Ovary (tissue), 9 donors: Measurements from ENCODE around the gene KCNQ5. TPM values are rescaled to one million over a fixed set of nuclear protein-coding genes. Genes with fewer than 3 reads are reported as not detected.

ENCODE experiments used
- DNase-seq, 5 donors: peaks; one replicate each; pipeline ENCODE4 v3.0.0-alpha.2; 2019 to 2020
- H3K27ac ChIP-seq, 2 donors: fragments of 200-600 bp; one replicate each; pipeline versions ENCODE4 v1.5.1 to v1.8.0; 2019 to 2022
- H3K27me3 ChIP-seq: fragments of 200-600 bp; one replicate; pipeline ENCODE4 v1.8.0; 2022
- H3K36me3 ChIP-seq: fragments of 200-600 bp; sonication (generic); one replicate; pipeline ENCODE4 v1.5.1; 2019
- H3K4me1 ChIP-seq: one replicate; pipeline ENCODE4 v1.8.1; 2013; ENCODE audit warnings: mild to moderate bottlenecking, moderate library complexity; ENCODE audit not compliant: insufficient read depth
- H3K4me3 ChIP-seq: fragments of 200-600 bp; sonication (generic); one replicate; pipeline ENCODE4 v1.5.1; 2017
- H3K9me3 ChIP-seq, 2 donors: fragments of 200-600 bp in 1 of 2; sonication (generic) in 1 of 2; one replicate each; pipeline versions ENCODE4 v1.5.1 to v1.8.1; 2013 to 2019; ENCODE audit warnings: mild to moderate bottlenecking in 1 of 2, moderate library complexity in 1 of 2
- EP300 ChIP-seq: sonication (generic); formaldehyde crosslinking; IDR thresholded peaks from one replicate; pipeline ENCODE4 v1.6.1; 2017; ENCODE audit warnings: antibody characterized with exemption
- POLR2A ChIP-seq: fragments of 450-650 bp; IDR thresholded peaks from one replicate; pipeline ENCODE4 v1.6.1; 2017; ENCODE audit warnings: antibody characterized with exemption, mild to moderate bottlenecking, moderate library complexity
- WGBS, 3 donors: extraction: QIAGEN DNeasy Blood & Tissue Kit in 1 of 3; methylation state at CpG; one replicate each; pipeline versions ENCODE4 v1.1.5 to v1.1.7; 2013 to 2017; 5-methylcytosine and 5-hydroxymethylcytosine counted together
- intact Hi-C, 4 donors: fragments of 100-400 bp; cut with DNase I; formaldehyde crosslinking; loops; one replicate each; pipeline versions ENCODE4 v1.11.0 to v1.15.1; 2022 to 2023
- polyA plus RNA-seq, 2 donors: library from polyadenylated mRNA; stranded (reverse); fragments of 200-250 nt in 1 of 2; fragments of 350-450 nt in 1 of 2; fragmentation: Illumina TruSeq in 1 of 2; extraction: RNeasy Lipid Tissue Mini Kit (QIAGEN cat#74804) in 1 of 2; gene quantifications; one replicate each; pipeline ENCODE4 v1.2.3, GENCODE V29; 2013 to 2014
- total RNA-seq, 7 donors: library from RNA; depleted of rRNA in 2 of 7; stranded (reverse); fragments of >200 nt in 2 of 7; fragmentation: NEBNext Ultra II Directional in 3 of 7; extraction: Animal tissue kit (Norgen Biotek cat#: 25700) in 3 of 7; gene quantifications; one replicate each; pipeline versions ENCODE4 v1.1.0 to v1.2.4, GENCODE V29; 2016 to 2023
- TF ChIP-seq, protein P1 (sequence below), 3 donors: fragments of 450-650 bp in 2 of 3; fragments of 200-600 bp in 1 of 3; IDR thresholded peaks; one replicate each; pipeline versions ENCODE4 v1.5.1 to v1.8.0; 2016 to 2022; ENCODE audit warnings: antibody characterized with exemption in 3 of 3, mild to moderate bottlenecking in 1 of 3
- donor health status: DM: no; HTN: no; CAD: no; lungs with moderate emphysema.
- donor health status: DM: no; HTN: no; CAD: no.
- donor health status: Bipolar disorder and iron deficiency.
- donor health status: DM: yes; HTN: yes; CAD: no.
- donor health status: DM: no; HTN: no; CAD: no.
- donor health status: DM: yes; HTN: yes; CAD: no.

Gene KCNQ5
- total and polyA plus RNA-seq, 9 donors, result 0.02 to 0.80 (median 0.15) TPM; not detected in 2

DNA sequence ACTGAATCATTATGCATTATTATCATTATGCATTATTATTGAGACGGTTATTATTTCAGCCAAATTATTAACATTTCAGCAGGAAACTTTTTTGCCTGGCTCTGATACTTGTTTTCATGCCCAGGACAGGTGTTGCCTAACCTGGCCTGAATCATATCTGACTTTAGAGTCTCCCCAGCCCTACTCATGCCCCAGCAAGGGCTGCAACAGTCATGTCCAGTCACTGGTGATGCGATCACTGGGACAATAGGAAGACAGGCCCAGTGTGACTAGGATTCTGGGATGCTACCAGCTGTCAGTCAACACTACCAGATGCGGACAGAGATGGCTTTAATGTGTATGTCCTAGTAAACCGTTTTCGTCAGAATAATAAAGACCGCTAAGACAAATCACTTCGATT, 318.4 kb downstream of the KCNQ5 start:
- 93 to 96% (median 94%) methylated on average over 7 of the region's 7 CpGs for WGBS, 3 donors

DNA sequence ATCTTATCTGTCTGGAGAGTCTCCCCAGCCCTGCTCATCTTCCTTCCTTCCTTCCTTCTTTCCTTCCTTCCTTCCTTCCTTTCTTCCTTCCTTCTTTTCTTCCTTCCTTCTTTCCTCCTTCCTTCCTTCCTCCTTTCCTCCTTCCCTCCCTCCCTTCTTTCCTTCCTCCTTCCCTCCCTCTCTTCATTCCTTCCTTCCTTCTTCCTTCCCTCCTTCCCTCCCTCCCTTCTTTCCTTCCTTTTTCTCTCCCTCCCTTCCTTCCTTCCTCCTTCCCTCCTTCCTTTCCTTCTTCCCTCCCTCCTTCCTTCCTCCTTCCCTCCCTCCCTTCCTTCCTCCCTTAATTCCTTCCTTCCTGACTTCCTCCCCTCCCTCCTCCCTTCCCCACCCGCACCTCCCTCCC, 319.4 kb downstream of the KCNQ5 start:
- Histone ChIP-seq H3K27ac (no peak overlapping the region), H3K27me3 (no peaks in the 10 kb centered on the region), H3K4me3 (no peak overlapping the region), H3K4me1 (no peaks in the 10 kb centered on the region), H3K9me3 (no peaks in the 10 kb centered on the region), H3K36me3 (no peaks in the 10 kb centered on the region)
- DNase-seq, result no peak
- intact Hi-C loops, result no loop called here
- 85 to 92% methylated on average over 1 of the region's 1 CpG; no CpG with 5 or more reads in 1 of the 3 donors for WGBS, 3 donors
- TF ChIP-seq EP300, result no peak

More for the DNA sequence above, 318.4 kb downstream of the KCNQ5 start:
- Histone ChIP-seq H3K4me3 (no peak overlapping the region), H3K27me3 (no peaks in the 10 kb centered on the region), H3K36me3 (no peaks in the 10 kb centered on the region), H3K4me1 (no peaks in the 10 kb centered on the region), H3K9me3 (no peaks in the 10 kb centered on the region), H3K27ac (no peak overlapping the region)
- intact Hi-C loops, result no loop called here
- no peak for DNase-seq
- no peak for TF ChIP-seq POLR2A
- TF ChIP-seq, protein P1, sequence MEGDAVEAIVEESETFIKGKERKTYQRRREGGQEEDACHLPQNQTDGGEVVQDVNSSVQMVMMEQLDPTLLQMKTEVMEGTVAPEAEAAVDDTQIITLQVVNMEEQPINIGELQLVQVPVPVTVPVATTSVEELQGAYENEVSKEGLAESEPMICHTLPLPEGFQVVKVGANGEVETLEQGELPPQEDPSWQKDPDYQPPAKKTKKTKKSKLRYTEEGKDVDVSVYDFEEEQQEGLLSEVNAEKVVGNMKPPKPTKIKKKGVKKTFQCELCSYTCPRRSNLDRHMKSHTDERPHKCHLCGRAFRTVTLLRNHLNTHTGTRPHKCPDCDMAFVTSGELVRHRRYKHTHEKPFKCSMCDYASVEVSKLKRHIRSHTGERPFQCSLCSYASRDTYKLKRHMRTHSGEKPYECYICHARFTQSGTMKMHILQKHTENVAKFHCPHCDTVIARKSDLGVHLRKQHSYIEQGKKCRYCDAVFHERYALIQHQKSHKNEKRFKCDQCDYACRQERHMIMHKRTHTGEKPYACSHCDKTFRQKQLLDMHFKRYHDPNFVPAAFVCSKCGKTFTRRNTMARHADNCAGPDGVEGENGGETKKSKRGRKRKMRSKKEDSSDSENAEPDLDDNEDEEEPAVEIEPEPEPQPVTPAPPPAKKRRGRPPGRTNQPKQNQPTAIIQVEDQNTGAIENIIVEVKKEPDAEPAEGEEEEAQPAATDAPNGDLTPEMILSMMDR (IDR thresholded peaks at IDR 0.05), result no peak
- no peak for TF ChIP-seq EP300

DNA sequence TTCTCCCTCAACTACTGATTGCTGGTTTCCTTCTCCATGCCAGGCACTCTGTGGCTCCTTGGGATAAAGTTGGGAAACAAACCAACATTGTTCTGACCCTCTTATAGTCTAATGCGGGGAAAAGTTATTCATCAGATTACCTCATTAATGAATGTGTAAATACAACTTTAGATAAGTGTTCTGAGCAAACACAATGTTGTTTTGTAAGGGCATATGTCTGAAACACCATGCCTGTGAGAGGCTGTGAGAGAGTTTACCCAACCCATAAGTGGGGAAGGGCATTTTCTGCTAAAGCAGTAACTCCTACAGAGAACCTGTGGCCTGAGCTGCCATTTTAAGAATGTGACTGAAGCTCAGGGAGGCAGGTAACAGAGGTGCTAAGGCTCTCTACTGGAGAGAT, 319.9 kb downstream of the KCNQ5 start:
- Histone ChIP-seq H3K27ac (no peak overlapping the region), H3K9me3 (no peaks in the 10 kb centered on the region), H3K36me3 (no peaks in the 10 kb centered on the region), H3K4me3 (no peak overlapping the region), H3K27me3 (no peaks in the 10 kb centered on the region), H3K4me1 (no peaks in the 10 kb centered on the region)
- intact Hi-C loops, result no loop called here
- no peak for DNase-seq
- 73 to 87% (median 80%) methylated on average over 1 of the region's 1 CpG for WGBS, 3 donors
- no peak for TF ChIP-seq POLR2A
- TF ChIP-seq, protein P1 (IDR thresholded peaks at IDR 0.05), result no peak
- no peak for TF ChIP-seq EP300

DNA sequence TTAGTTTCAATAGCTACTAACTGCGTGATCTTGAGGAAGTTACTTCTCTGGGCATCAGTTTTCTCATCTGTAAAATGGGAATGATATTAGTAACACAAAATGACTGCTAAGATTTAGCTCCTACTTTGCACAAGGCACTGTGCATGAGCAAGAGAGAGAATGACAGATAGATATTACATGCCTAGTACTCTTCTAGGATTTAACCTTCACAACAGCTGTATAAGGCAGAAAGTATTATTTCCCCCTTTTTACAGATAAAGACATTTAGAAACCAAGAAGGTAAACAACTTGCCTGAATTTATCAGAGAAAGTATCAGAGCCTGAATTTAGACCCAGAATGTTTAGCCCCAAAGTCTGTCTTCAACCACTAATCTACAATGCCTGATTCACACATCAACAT, 321.8 kb downstream of the KCNQ5 start:
- H3K4me1 ChIP-seq, result no peaks in the 10 kb centered on the region
- no peaks in the 10 kb centered on the region for H3K9me3 ChIP-seq
- no peak overlapping the region for H3K27ac ChIP-seq
- intact Hi-C loops, result no loop called here
- no peak overlapping the region for H3K4me3 ChIP-seq
- no peaks in the 10 kb centered on the region for H3K27me3 ChIP-seq
- TF ChIP-seq, protein P1 (IDR thresholded peaks at IDR 0.05), result no peak
- TF ChIP-seq EP300 (no peak), POLR2A (no peak)
- WGBS, 3 donors, result 84 to 87% (median 85%) methylated on average over 1 of the region's 1 CpG
- no peak for DNase-seq
- H3K36me3 ChIP-seq, result no peaks in the 10 kb centered on the region

DNA sequence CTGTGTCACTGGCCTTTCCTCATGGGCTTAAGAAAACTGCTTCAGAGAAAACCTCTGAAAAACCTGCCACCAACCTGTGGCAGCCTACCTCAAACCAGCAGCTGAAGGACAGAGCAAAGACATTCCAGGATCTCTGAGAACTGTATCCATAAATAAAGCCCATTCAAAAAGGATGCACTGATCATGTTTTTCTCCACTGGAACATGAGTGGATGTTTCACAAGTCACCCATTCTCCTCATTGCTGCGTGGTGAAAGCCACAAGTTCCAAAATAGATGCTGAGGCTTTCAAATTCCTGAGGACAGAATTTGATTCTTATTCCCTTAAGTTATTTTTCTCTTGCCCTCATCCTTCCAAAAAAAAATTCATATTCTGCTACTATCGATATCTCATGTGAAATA, 322.8 kb downstream of the KCNQ5 start:
- Histone ChIP-seq H3K9me3 (no peaks in the 10 kb centered on the region), H3K27me3 (no peaks in the 10 kb centered on the region), H3K4me1 (no peaks in the 10 kb centered on the region), H3K36me3 (no peaks in the 10 kb centered on the region), H3K4me3 (no peak overlapping the region), H3K27ac (no peak overlapping the region)
- intact Hi-C loops, result no loop called here
- 73 to 84% (median 78%) methylated on average over 2 of the region's 2 CpGs for WGBS, 3 donors
- no peak for DNase-seq
- TF ChIP-seq EP300, result no peak
- no peak for TF ChIP-seq POLR2A
